Right ventricle myocardium inferior (tissue), 1 donor: ENCODE measurements around the gene ZNF484. TPM values are rescaled to one million over a fixed set of nuclear protein-coding genes. Genes with fewer than 3 reads are reported as not detected.
"Not testable (repeated sequence)": the region's sequence is repeated elsewhere in the genome, so short reads cannot be mapped to it uniquely, and the experiment has no call there.

Experiments used
- ATAC-seq: fragments of 200-7000 bp; cut with Tn5 transposase; one replicate; pipeline ENCODE4 v1.9.1; 2020; ENCODE audit warnings: mild to moderate bottlenecking, moderate library complexity
- DNase-seq: peaks from one replicate; pipeline ENCODE4 v3.0.0; 2021; ENCODE audit errors: missing footprints
- intact Hi-C: fragments of 100-400 bp; cut with DNase I; formaldehyde crosslinking; loops from one replicate; pipeline ENCODE4 v1.11.0; 2022
- long read RNA-seq: library from polyadenylated mRNA; unstranded; transcript quantifications from one replicate; pipeline ENCODE4 v2.0.0, GENCODE V29; 2021
- total RNA-seq: library from RNA; stranded (reverse); fragmentation: NEBNext Ultra II Directional; extraction: Animal tissue kit (Norgen Biotek cat#: 25700); gene quantifications from one replicate; pipeline ENCODE4 v1.2.1, GENCODE V29; 2021
- donor health status: DM: no; HTN: yes; CAD: no; lungs with severe emphysema.

ZNF484 gene
- total RNA-seq, result 4.3 TPM
- long read RNA-seq, partial matches to known transcripts, result 1 of 1 reads
- long read RNA-seq, other reads (novel, unspliced or antisense), result 0 of 1 reads

GRCh38 chr9:92877531-92878430, at the start of gene ZNF484:
TSS of gene ZNF484 (minus strand) at chr9:92878038. CDS start at chr9:92875029, 3,009 bp downstream.
- ATAC-seq, result peak; percentile 100
- intact Hi-C loops, result no loop called here
- peak; percentile 99 for DNase-seq

DNA sequence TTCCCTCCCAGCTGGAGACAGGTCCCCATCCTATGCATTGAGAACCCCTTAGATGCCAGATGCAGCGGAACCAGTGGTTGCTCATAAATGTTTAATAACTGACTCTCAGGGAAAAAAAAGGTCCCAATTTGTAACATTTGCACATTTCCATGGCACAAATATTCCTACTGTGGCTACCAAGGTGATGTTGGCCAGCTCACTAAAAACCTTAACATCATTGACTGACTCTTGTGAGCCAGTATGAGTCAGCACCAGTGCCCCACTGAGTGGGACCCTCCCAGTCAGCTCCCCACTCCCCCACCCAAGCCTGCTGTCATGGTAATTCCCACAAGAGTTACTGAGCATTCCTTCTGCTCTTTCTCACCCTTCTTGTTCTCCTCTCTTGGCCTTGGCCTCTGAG, 42.6 kb upstream of the ZNF484 start:
- intact Hi-C loops, result no loop called here
- ATAC-seq, result no peak
- no peak for DNase-seq

DNA sequence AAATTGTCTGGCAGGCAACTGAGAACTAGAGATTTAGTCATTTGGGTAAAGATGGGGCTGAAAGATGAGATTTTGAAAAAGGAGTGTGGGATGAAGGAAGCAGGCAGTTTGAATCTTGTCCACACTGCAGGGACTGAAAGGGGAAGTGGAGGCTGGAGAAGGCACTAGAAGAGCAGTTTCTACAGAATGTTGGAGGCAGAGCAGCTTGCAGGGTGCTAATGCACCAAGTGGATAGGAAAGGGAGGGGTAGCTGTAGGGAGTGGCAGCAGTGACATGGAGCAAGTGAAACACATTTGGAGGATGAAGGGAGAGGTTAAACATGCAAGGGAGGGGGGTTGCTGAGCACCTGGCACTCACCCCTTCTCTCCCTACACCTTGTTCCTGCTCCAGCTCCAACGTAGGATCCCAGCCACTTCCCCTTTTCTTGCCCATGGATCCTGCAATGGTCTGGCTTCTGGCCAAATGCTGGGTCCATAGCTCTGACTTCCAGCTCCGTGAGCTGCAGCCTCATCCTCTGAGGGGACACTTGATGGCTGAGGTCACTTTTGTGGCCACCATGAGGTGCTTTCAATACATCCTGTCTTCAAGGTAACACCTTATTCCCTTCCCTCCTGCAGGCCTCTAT, 39.5 kb upstream of the ZNF484 start:
- intact Hi-C loops, result no loop called here
- no peak for DNase-seq
- no peak for ATAC-seq

DNA sequence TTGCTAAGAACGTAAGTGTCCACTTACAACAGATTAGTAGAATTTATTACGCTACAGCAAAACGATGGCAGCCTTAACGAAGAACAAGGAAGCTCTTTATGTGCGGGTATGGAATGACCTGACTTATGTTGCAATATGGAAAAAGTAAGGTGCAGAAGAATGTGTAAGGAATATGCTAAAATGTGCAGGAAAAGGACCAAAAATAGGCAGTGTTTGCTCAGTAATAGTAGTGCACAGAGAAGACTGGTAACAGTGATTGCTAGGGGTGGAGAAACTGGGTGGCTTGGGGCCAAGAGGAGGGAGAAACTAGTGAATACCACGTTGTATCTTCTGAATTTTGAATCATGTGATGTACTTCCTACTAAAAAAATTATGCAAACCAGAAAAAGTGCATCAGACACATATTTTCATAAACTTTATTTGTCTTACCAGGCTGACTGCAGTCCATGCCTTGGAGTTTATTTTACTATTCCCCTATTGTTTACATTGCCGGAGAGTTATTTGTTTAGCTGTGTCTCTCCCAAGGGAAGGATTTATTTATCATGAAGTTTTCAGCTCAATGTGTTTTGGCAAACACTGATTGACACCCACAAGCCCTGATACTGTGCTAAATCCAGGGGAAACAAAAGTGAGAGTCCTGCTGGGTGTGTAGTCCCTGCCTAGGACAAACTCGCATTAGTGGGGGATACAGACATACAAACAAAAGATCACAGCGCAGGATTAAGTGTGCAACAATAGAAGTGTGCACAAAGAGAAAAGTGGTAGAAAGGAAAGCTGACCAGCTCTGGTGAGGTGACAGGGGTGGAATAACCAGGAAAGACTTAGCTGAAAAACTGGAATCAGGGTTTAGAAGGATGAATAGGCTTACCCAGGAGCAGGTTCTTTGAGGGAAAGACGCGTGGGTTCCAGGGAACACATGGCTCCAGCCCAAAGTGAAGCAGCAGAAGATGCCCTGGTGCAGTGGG, 34.0 kb upstream of the ZNF484 start:
- no peak for ATAC-seq
- intact Hi-C loops, result no loop called here
- no peak for DNase-seq

GRCh38 chr9:92905137-92905536, 27.3 kb upstream of the ZNF484 start:
- DNase-seq, intact Hi-C loops, ATAC-seq: not testable (repeated sequence)

- DNase-seq (no peak), ATAC-seq (no peak)
- intact Hi-C loops, result no loop called here
Measured at GRCh38 chr9:92897323-92897722, 19.5 kb upstream of the ZNF484 start.

DNA sequence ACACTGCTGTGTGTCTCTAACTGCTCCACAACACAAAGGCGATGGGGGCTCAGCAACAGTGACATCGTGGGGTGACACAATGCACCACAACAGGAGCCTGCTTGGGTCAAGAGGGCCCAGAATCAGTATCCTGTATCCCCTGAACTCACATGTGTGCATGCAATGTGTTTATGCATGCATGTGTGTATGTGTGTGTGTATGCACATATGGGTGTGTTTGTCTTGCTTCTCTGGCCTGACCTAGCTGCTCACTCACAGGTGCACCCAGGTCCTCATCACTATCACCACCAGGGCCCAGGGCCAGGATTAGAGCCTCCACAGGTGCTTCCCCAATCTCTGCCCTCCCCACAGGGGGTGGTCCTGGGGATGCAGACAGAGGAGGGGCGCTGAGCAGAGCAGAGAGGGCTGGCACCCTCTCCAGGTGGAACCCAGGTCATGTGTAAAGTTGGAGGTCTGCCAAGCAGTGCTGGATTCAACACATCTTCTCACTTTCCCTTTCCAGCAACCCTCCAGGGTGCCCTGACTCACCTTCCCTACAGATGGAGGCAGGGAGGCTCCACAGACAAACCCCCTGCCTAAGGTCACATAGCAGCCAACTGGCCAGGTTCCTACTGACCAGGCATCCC, 18.1 kb upstream of the ZNF484 start:
- ATAC-seq (no peak), DNase-seq (no peak)
- intact Hi-C loops, result no loop called here

DNA sequence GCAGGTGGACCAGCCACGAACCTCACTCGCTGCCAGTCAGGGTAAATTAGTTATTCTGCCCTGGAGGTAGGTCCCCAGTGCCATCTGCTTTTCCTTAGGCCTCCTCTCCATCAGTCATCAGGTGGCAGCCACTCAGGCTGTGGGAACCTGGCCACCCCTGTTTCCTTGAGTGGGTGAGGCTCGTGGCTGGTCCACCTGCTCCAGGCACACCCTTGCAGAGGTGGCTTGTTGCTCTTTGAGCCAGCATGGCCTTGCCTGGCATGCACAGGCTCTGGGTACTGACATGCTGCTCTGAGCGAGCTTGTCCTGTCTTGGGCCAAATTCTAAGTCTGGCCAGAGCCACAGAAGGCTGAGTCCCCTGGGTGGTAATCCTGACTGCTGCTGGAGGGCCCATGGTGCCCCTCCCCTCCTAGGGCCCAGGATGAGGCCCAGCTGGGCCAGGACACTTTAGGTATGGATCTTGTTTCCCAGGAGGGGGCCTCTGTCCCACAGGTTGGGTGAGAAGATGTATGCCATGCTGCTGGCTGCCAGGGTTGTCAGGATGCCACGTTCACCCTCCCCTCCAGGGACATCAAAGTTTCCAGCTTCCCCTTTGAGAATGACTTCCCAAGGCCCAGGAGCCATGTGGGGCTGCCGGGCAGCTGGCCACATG, 17.0 kb upstream of the ZNF484 start:
- ATAC-seq (no peak), DNase-seq (peak; percentile 61)
- intact Hi-C loops, result no loop called here

- DNase-seq, intact Hi-C loops, ATAC-seq: not testable (repeated sequence)
Measured at GRCh38 chr9:92893916-92894610, 16.2 kb upstream of the ZNF484 start.

DNA sequence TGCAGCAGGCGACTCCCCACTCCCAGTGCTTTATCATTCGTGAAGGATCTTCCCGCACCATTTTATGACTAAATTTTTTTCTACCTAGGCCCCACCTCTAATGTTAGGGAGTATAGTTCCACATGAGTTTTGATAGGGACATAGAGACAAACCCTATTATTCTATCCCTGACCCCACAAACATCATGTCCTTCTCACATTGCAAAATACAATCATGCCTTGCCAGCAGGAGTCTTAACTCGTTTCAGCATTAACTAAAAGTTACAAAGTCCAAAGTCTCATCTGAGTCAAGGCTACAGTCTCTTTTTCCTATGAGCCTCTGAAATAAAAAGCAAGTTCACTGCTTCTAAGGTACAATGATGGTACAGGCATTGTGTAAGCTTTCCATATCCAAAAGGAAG, 14.4 kb upstream of the ZNF484 start:
- intact Hi-C loops, DNase-seq, ATAC-seq: not testable (repeated sequence)

- intact Hi-C loops, result no loop called here
- ATAC-seq, result no peak
Measured at GRCh38 chr9:92890761-92891160, 12.9 kb upstream of the ZNF484 start.

GRCh38 chr9:92887880-92888338, 10.1 kb upstream of the ZNF484 start:
- intact Hi-C loops, result no loop called here
- DNase-seq (no peak), ATAC-seq (no peak)

More at GRCh38 chr9:92890761-92891160, 12.9 kb upstream of the ZNF484 start:
- DNase-seq, result no peak

DNA sequence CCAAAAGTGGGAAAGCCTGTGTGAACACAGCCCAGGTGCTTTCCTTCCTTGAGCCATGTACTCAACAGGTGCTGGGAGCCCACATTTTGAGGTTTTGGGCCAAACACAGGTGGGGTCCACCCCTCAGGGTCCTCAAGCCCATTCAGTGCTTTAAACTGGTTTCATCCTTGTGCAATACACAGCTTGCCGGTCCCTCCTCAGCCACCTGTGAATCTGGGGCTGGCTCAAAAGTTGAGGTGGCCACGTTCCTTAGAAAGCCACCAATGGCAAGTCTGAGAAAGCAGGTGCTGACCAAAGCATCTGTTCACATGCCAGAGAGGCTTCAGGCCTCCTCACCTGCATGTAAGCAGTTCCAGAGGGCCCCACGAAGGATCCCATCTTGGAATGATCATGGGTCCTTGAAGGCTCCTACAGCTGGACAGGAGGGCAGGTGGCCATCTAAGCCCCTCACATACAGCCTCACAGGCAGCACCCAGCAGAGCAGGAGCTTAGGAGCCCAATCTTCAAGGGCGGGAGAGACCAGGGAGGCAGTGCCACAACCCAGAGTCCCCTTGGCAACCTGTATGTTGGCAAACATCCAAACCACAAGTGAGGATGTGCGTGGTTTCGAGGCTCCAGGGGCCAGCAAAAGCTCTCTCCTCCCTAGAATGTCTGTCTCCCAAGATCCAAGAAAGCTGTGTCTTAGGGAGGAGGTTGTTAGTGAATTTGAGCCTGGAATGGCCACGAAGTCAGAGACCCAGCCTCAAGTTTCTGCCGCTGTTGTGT, 9.2 kb upstream of the ZNF484 start:
- DNase-seq, intact Hi-C loops, ATAC-seq: not testable (repeated sequence)

DNA sequence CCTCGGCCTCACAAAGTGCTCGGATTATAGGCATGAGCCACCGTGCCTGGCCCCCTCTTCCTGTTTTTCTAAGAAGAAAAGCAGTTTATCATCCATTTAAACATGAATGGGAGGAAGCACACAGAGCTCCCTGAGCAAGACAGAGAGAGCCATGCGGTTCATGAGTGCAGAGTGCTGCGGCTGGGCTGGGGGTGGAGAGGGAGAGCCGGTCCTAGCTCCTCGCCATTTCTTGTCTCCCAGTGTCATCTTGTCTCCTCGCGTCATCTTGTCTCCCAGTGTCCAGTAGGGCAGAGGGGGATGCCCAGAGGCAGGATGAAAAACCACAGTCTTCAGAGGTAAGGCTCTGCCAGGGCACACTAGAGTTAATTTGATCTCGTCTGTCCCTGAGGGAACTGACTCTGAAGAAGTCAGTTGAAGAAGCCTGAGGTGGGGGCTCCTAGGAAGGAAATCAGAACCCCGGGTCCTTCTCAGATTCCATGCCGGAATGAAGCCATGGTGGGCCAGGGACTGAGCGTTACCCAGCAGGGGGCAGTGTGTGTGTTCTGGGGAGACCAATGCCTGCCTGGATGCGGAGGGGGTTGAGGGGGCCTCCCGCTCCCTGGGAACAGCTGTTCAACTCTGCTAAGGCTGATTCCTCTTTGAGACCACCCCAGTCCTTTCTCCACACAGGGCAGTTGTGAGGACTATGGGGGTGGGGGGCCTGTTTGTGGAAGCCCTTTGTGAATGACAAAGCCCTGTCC, 6.0 kb upstream of the ZNF484 start:
- intact Hi-C loops, DNase-seq, ATAC-seq: not testable (repeated sequence)

- intact Hi-C loops, result no loop called here
- DNase-seq, result no peak
- ATAC-seq, result no peak
Measured at GRCh38 chr9:92882276-92882675, 4.4 kb upstream of the ZNF484 start.

- ATAC-seq (no peak), DNase-seq (no peak)
- intact Hi-C loops, result no loop called here
Measured at GRCh38 chr9:92875373-92875772, 2.5 kb downstream of the ZNF484 start.
